ENCODE results near the gene PTPRF.

GRCh38 chr1:43608827-43609226 lies 78.1 kb downstream of the PTPRF start:
- no peak for TF ChIP-seq CTCF (IDR thresholded peaks at IDR 0.05; ENCODE audit: low read depth, low read length)
- TF ChIP-seq EZH2phosphoT487 (IDR thresholded peaks at IDR 0.05; ENCODE audit: low read depth): no peak

All from OCI-LY3 (cell line).